ENCODE measurements around the gene GMCL2.
A peak's percentile ranks its signal among the peaks of the same experiment; 100 is the strongest.

The GMCL2 gene

GRCh38 chr5:178176791-178177190 is 10.4 kb downstream of the GMCL2 start:
- DNase-seq, result no peak

- DNase-seq, result no peak
Measured at GRCh38 chr5:178174456-178174855, 12.7 kb downstream of the GMCL2 start.

GRCh38 chr5:178170455-178170854 is 16.7 kb downstream of the GMCL2 start:
- no peak for DNase-seq

- no peak for DNase-seq
Measured at GRCh38 chr5:178165581-178165980, 21.6 kb downstream of the GMCL2 start.

- peak; percentile 93 to 95 (median 94) for DNase-seq
Measured at GRCh38 chr5:178163772-178164735, 23.1 kb downstream of the GMCL2 start.

GRCh38 chr5:178162481-178162880 is 24.7 kb downstream of the GMCL2 start:
- no peak for DNase-seq

GRCh38 chr5:178160176-178160575 is 27.0 kb downstream of the GMCL2 start:
- no peak for DNase-seq

GRCh38 chr5:178155065-178155464 is 32.1 kb downstream of the GMCL2 start:
- no peak for DNase-seq

- peak; percentile 83 to 95 (median 92) for DNase-seq
Measured at GRCh38 chr5:178153530-178154340, 33.4 kb downstream of the GMCL2 start, which contains the start of gene NHP2. Gene NHP2 (minus strand): TSS chr5:178153885. CDS start chr5:178153817, 68 bp downstream.

GRCh38 chr5:178152491-178153444 is 34.4 kb downstream of the GMCL2 start:
- no peak for DNase-seq

- DNase-seq, result no peak
Measured at GRCh38 chr5:178150977-178151734, 36.0 kb downstream of the GMCL2 start.

GRCh38 chr5:178149199-178149932 is 37.8 kb downstream of the GMCL2 start:
- DNase-seq, result no peak

GRCh38 chr5:178147406-178147805 is 39.8 kb downstream of the GMCL2 start:
- DNase-seq, result no peak

GRCh38 chr5:178145965-178146820 is 41.0 kb downstream of the GMCL2 start:
- peak; percentile 25 to 73 (median 46) for DNase-seq

GRCh38 chr5:178143901-178144300 is 43.3 kb downstream of the GMCL2 start:
- no peak for DNase-seq

- no peak for DNase-seq
Measured at GRCh38 chr5:178143246-178143645, 43.9 kb downstream of the GMCL2 start.

- DNase-seq, result no peak
Measured at GRCh38 chr5:178142642-178143041, 44.5 kb downstream of the GMCL2 start.

GRCh38 chr5:178141550-178141949 is 45.6 kb downstream of the GMCL2 start:
- no peak for DNase-seq

- DNase-seq, result no peak
Measured at GRCh38 chr5:178137991-178138390, 49.2 kb downstream of the GMCL2 start.

GRCh38 chr5:178136990-178137389 is 50.2 kb downstream of the GMCL2 start:
- no peak for DNase-seq

Data from activated naive CD4-positive, alpha-beta T cell (primary cell).